NCI-H82 treated with DMSO at 0.1 percent for 48 hours (cell line): ENCODE measurements around the gene CDK2.
"Not testable (repeated sequence)": the region's sequence is repeated elsewhere in the genome, so short reads cannot be mapped to it uniquely, and the experiment has no call there.

Experiments used
- DNase-seq: peaks from one replicate; lab custom pipeline; 2025; ENCODE audit not compliant: unreplicated experiment; lab: John Stamatoyannopoulos, UW

The CDK2 gene

GRCh38 chr12:55966408-55967281 is at the start of gene CDK2:
CDK2 (plus strand) TSS chr12:55966830; CDS start chr12:55967009, 179 bp downstream.
- DNase-seq = peak; percentile 80

- not testable (repeated sequence) for DNase-seq
These were observed 47.6 kb upstream of the CDK2 start for GRCh38 chr12:55919032-55919431.

GRCh38 chr12:55922126-55922525 is 44.5 kb upstream of the CDK2 start:
- no peak for DNase-seq

- not testable (repeated sequence) for DNase-seq
These were observed 43.0 kb upstream of the CDK2 start for GRCh38 chr12:55923648-55924047.

GRCh38 chr12:55925371-55925770 is 41.3 kb upstream of the CDK2 start:
- no peak for DNase-seq

- no peak for DNase-seq
These were observed 40.5 kb upstream of the CDK2 start for GRCh38 chr12:55925870-55926737.

- peak; percentile 86 for DNase-seq
These were observed 39.7 kb upstream of the CDK2 start for GRCh38 chr12:55926738-55927587.

- DNase-seq = peak; percentile 63
These were observed 38.8 kb upstream of the CDK2 start, which contains the start of gene PYM1 for GRCh38 chr12:55927588-55928502. PYM1 (minus strand) TSS chr12:55927894; CDS start chr12:55927761, 133 bp downstream.

GRCh38 chr12:55929306-55929791 is 37.3 kb upstream of the CDK2 start:
- DNase-seq = no peak

- DNase-seq = peak; percentile 29
These were observed 35.8 kb upstream of the CDK2 start, which contains the start of gene DGKA for GRCh38 chr12:55930771-55931316. DGKA (plus strand) TSS chr12:55931162; CDS start chr12:55936504, 5,342 bp downstream.

- DNase-seq = no peak
These were observed 35.3 kb upstream of the CDK2 start for GRCh38 chr12:55931317-55931779.

- no peak for DNase-seq
These were observed 34.7 kb upstream of the CDK2 start for GRCh38 chr12:55931780-55932550.

- DNase-seq = no peak
These were observed 34.1 kb upstream of the CDK2 start for GRCh38 chr12:55932551-55932910.

GRCh38 chr12:55933169-55933798 is 33.3 kb upstream of the CDK2 start:
- DNase-seq = no peak

- peak; percentile 46 for DNase-seq
These were observed 32.6 kb upstream of the CDK2 start for GRCh38 chr12:55933799-55934742.

GRCh38 chr12:55934773-55935172 is 31.9 kb upstream of the CDK2 start:
- peak; percentile 24 for DNase-seq

- no peak for DNase-seq
These were observed 30.9 kb upstream of the CDK2 start for GRCh38 chr12:55935738-55936151.
